Nephron (organoid): ENCODE data around the gene CDC42EP4.
A peak's percentile ranks its signal among the peaks of the same experiment; 100 is the strongest.

Experiments used
- H3K27ac Mint-ChIP-seq, 3 experiments: 2 replicates each; pipeline ENCODE4 v1.8.0; 2020; ENCODE audit warnings: mixed read lengths in 3 of 3, mild to moderate bottlenecking in 2 of 3, moderate library complexity in 1 of 3
- H3K27me3 Mint-ChIP-seq: 2 replicates; pipeline ENCODE4 v1.8.0; 2021; ENCODE audit warnings: low read depth, mild to moderate bottlenecking, moderate library complexity, mixed read lengths
- H3K36me3 Mint-ChIP-seq: 2 replicates; pipeline ENCODE4 v1.8.0; 2020; ENCODE audit warnings: low read depth, mixed read lengths
- H3K4me1 Mint-ChIP-seq: 2 replicates; pipeline ENCODE4 v1.8.0; 2020; ENCODE audit warnings: mixed read lengths
- H3K4me3 Mint-ChIP-seq, 3 experiments: 2 replicates each; pipeline ENCODE4 v1.8.0; 2020; ENCODE audit warnings: mild to moderate bottlenecking in 3 of 3, mixed read lengths in 3 of 3, moderate library complexity in 2 of 3
- H3K9me3 Mint-ChIP-seq: 2 replicates; pipeline ENCODE4 v1.8.0; 2020; ENCODE audit warnings: mixed read lengths
- TF ChIP-seq, protein P1 (sequence below), 3 experiments: fragments of 200-600 bp; sonication (generic); IDR thresholded peaks; one replicate each; pipeline ENCODE4 v1.5.0; 2021; ENCODE audit warnings: antibody characterized with exemption in 3 of 3; ENCODE audit not compliant: unreplicated experiment in 3 of 3

The CDC42EP4 gene

GRCh38 chr17:73308017-73308823 lies 3.6 kb downstream of the CDC42EP4 start:
- TF ChIP-seq, protein P1, sequence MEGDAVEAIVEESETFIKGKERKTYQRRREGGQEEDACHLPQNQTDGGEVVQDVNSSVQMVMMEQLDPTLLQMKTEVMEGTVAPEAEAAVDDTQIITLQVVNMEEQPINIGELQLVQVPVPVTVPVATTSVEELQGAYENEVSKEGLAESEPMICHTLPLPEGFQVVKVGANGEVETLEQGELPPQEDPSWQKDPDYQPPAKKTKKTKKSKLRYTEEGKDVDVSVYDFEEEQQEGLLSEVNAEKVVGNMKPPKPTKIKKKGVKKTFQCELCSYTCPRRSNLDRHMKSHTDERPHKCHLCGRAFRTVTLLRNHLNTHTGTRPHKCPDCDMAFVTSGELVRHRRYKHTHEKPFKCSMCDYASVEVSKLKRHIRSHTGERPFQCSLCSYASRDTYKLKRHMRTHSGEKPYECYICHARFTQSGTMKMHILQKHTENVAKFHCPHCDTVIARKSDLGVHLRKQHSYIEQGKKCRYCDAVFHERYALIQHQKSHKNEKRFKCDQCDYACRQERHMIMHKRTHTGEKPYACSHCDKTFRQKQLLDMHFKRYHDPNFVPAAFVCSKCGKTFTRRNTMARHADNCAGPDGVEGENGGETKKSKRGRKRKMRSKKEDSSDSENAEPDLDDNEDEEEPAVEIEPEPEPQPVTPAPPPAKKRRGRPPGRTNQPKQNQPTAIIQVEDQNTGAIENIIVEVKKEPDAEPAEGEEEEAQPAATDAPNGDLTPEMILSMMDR (IDR thresholded peaks at IDR 0.05; ENCODE audit: unreplicated experiment in 3 of 3): no peak
- H3K27ac Mint-ChIP-seq: peak overlapping the region; percentile 92 to 99 (median 97)
- peak overlapping the region; percentile 76 to 84 (median 83) for H3K4me3 Mint-ChIP-seq
- no peaks in the 10 kb centered on the region for H3K9me3 Mint-ChIP-seq
- peaks cover 15% of the 10 kb centered on the region for H3K36me3 Mint-ChIP-seq
- peaks cover 5% of the 10 kb centered on the region for H3K27me3 Mint-ChIP-seq
- peaks cover 60% of the 10 kb centered on the region for H3K4me1 Mint-ChIP-seq

- TF ChIP-seq, protein P1 (IDR thresholded peaks at IDR 0.05; ENCODE audit: unreplicated experiment in 3 of 3): no peak
- peaks cover 16% of the 10 kb centered on the region for H3K36me3 Mint-ChIP-seq
- peak overlapping the region; percentile 59 to 91 (median 89) for H3K27ac Mint-ChIP-seq
- no peaks in the 10 kb centered on the region for H3K9me3 Mint-ChIP-seq
- H3K4me1 Mint-ChIP-seq: peaks cover 62% of the 10 kb centered on the region
- no peaks in the 10 kb centered on the region for H3K27me3 Mint-ChIP-seq
- H3K4me3 Mint-ChIP-seq: peak overlapping the region; percentile 19 to 78 (median 58)
Observed at GRCh38 chr17:73307130-73307529, 4.7 kb downstream of the CDC42EP4 start.

DNA sequence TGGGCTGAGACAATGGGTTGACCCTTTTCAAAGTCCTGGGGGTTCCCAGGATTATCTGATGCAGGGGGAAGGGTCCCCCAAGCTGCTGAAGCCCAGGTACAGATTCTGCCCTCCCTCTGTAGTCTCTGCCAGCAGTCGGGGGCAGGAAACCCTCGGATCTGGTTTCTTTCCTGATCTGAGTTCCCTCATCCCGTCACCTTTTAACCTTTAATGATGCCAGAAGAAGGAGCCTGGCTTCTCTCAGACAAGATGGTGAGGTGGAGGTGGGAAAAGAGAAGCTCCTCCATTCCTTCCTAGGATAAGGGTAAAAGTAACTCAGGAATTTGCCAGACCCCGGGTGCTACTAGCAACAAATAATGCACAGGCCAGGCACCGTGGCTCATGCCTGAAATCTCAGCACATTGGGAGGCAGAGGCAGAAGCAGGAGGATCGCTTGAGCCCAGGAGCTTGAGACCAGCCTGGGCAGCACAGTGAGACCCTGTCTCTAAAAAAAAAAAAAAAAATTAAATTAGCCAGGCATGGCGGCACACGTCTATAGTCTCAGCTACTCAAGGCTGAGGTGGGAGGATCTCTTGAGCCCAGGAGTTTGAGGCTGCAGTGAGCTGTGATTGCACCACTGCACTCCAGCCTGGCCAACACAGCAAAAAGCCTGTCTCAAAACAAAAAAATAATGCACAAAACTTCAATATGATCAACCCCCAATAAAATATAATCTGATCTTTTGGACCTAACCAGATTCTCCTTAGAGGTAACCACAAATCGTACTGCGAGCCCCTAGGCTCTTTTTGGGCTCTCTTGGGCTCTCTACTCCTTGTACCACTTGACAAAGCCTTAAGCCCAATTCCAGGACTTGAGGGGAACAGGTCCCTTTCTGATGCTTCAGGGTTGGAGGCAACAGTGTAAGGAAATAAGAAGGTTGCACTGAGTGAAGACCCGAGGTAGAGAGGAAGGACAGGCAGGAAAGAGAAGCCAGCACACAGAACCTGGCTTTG lies 5.7 kb downstream of the CDC42EP4 start:
- Mint-ChIP-seq H3K4me1 (peaks cover 68% of the 10 kb centered on the region), H3K27ac (peak overlapping the region; percentile 89 to 94 (median 91)), H3K9me3 (no peaks in the 10 kb centered on the region), H3K4me3 (peak overlapping the region; percentile 72 to 79 (median 77)), H3K36me3 (peaks cover 17% of the 10 kb centered on the region), H3K27me3 (no peaks in the 10 kb centered on the region)
- TF ChIP-seq, protein P1 (IDR thresholded peaks at IDR 0.05; ENCODE audit: unreplicated experiment in 3 of 3): no peak

DNA sequence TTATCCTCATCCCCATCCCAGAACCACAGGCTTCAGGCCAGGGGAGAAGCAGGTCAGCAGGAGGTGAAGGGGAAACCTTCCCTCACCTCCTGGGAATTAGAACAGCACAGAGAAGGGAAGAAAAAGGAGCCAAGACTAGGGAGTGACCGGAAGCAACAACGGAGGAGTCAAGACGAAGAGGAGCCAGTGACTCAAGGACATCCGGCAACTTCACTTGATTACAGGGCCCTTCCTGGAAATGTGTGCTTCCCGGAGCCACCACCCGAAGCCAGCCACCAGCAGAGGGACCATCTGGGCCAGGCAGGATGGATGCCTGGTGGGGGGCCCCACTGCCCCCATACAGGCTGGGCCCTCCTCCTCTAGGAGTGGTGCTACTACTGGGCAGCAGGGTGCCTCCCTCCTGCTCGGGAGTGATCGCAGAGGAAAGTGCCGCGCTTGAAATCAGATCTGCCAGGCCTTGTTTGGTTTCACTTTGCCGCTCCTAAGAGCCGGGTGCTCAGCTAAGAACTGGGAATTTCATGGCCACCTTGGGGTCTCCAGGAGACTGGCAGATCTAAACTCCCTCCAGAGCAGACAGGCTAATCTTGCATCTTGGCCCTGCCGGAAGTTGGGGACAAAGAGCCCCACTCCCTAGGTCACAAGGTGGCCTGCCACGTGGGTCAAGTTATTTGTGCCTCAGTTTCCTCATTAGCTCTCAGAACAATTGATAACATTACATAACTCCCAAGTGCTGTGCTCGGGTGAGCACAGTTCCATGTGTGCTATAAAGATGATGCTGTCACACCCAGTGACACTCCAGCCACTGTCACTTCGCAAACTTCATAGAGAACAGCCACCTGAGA lies 6.6 kb downstream of the CDC42EP4 start:
- peaks cover 4% of the 10 kb centered on the region for H3K27me3 Mint-ChIP-seq
- peak overlapping the region; percentile 72 to 79 (median 77) for H3K4me3 Mint-ChIP-seq
- peaks cover 20% of the 10 kb centered on the region for H3K36me3 Mint-ChIP-seq
- peaks cover 69% of the 10 kb centered on the region for H3K4me1 Mint-ChIP-seq
- H3K9me3 Mint-ChIP-seq: no peaks in the 10 kb centered on the region
- TF ChIP-seq, protein P1 (IDR thresholded peaks at IDR 0.05; ENCODE audit: unreplicated experiment in 3 of 3): peak; percentile 21 to 41 (median 29)
- H3K27ac Mint-ChIP-seq: peak overlapping the region; percentile 89 to 94 (median 91)

DNA sequence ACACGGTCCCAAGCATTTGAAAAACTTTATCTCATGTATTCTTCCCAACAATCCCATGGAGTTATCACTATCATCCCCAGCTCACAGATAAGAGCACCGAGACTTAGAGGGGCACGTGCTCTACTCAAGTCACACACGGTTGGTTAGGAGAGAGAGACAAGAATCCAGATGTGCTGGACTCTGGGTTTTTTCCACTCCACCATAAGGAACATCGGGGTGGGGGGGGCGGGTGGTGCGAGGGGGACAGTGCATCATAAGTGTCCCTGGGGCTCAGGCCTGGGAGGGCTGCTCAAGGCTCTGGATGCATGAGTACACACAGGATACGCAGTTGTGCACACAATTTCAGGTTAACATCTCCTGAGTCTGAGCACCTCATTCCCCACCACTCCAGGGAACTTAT lies 7.4 kb downstream of the CDC42EP4 start:
- Mint-ChIP-seq H3K27me3 (peaks cover 5% of the 10 kb centered on the region), H3K9me3 (no peaks in the 10 kb centered on the region), H3K36me3 (peaks cover 26% of the 10 kb centered on the region), H3K4me1 (peaks cover 69% of the 10 kb centered on the region), H3K27ac (peak overlapping the region; percentile 89 to 94 (median 91)), H3K4me3 (peak overlapping the region; percentile 72 to 79 (median 77))
- TF ChIP-seq, protein P1 (IDR thresholded peaks at IDR 0.05; ENCODE audit: unreplicated experiment in 3 of 3): no peak
